Measurements from ENCODE around the gene ZFYVE26.
"Not testable (repeated sequence)": the region's sequence is repeated elsewhere in the genome, so short reads cannot be mapped to it uniquely, and the experiment has no call there.

The ZFYVE26 gene

GRCh38 chr14:67749341-67750084 is 66.9 kb downstream of the ZFYVE26 start:
- DNase-seq: no peak

GRCh38 chr14:67748312-67748711 is 68.1 kb downstream of the ZFYVE26 start:
- no peak for DNase-seq

DNA sequence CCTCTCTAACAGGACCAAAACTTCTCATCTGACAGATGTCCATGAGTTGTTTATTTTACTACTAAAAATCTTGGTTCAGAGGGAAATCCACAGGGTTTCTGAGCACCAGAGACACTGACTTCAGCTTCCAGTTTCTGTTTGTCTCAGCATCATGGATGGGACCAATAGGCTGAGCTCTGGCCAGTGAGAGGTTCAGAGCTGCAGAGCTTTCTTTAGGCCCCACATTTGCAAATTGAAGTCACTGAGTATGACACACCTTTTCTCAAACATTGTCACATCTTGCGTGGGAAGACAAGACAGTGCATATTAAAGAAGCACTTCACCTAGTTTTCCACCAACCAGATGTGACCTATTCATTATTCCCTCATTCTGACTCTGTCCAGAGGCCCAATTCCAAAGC is 69.5 kb downstream of the ZFYVE26 start:
- DNase-seq: no peak

- DNase-seq: no peak
These were observed 72.3 kb downstream of the ZFYVE26 start for GRCh38 chr14:67744046-67744445.

- no peak for DNase-seq
These were observed 77.5 kb downstream of the ZFYVE26 start for GRCh38 chr14:67738740-67739504.

DNA sequence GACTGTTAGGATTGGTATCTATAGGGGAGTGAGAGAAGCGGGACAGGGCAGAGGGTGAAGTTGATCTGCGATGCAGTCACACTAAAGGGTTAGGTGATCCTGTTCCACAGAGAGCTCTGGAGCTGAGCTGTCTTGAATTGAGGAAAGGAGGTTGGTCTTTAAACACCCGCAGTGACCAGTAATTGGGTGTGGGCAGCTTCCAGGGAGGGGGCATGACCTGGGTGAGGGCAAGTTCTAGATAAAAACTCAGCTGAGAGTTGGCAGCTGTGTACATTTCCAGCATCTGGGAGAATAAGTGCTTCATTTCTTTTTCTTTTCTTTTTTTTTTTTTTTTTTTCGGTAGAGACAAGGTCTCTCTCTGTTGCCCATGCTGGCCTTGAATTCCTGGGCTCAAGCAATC is 79.6 kb downstream of the ZFYVE26 start:
- no peak for DNase-seq

DNA sequence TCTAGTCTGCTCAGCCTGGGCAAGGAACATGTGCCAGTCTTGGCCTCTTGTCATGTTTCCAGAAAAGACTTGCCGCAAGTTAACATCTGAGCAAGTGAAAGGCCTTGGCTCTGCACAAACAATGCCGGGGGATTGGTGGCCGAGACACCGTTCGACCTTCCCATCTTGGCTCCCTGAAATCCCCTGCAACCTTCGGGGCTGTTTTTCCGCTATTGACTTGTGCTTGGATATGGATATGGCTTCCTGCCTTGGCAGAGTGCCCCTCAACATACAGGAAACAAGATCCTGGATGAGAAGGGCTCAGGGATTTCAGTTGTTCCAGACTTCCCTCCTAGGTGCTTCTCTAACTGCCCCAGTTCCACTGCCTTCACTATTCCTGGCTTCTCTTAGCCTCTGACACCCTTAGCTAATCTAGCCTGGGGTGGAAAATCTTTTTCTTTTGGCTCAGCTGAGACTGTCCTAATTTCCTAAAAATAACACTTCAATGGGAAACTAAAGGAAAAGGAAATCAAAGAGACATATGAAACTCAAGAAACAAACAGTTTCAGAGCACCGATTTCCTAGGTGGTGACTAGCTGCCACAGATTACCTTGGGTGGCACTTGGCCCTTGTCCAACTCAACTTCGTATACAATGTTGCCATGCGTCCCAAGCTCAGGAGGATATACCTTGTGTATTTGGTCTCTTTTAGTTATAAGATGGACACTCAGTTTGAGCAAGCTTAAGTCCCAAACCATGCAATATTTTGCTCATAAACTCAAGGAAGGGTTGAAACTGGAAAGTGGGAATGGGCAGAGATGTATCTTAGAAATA is 80.8 kb downstream of the ZFYVE26 start:
- DNase-seq: no peak

- DNase-seq: no peak
These were observed 81.7 kb downstream of the ZFYVE26 start for GRCh38 chr14:67734675-67735074.

DNA sequence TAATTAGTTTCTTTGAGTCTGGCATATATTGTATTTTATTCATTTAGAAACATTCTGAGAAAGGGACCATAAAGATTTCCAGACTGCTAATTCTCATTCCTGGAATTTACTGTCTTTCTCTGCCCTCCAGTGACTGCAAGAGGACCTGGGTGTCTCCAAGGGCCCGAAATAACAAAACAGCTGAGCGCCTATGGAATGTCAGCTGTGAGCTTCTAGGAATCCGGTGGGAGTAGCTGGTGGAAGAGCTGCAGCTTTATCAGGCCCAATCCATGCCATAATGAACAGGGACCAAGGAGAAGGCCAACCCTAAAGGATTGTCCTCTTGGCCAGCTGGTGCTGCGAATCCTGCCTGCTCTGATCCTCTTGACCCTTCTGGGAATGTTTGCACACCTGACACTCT is 82.8 kb downstream of the ZFYVE26 start:
- DNase-seq: peak; percentile 59 to 62

- DNase-seq: no peak
These were observed 87.1 kb downstream of the ZFYVE26 start for GRCh38 chr14:67729072-67729885.

- no peak for DNase-seq
These were observed 88.1 kb downstream of the ZFYVE26 start for GRCh38 chr14:67728258-67728657.

GRCh38 chr14:67727361-67727760 is 89.0 kb downstream of the ZFYVE26 start:
- DNase-seq: no peak

DNA sequence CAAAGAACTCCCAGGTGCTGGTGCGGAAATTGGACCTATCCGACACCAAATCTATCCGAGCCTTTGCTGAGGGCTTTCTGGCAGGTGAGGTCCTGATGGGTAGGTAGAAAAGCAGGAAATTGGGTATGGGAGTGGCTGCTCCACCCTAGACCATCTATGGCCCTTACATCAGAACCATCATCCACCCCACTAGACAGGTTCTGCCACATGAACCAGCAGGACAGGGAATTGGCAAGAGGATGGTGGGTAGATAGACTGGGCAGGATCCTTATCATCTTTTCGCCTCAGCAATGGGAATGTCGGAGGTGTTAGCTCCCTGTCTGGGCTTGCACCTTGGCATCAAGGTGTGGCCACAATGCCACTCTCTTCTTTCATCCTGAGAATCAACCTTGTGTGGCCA is 91.2 kb downstream of the ZFYVE26 start:
- no peak for DNase-seq

GRCh38 chr14:67722293-67722692 is 94.1 kb downstream of the ZFYVE26 start:
- DNase-seq: peak; percentile 36 to 48

DNA sequence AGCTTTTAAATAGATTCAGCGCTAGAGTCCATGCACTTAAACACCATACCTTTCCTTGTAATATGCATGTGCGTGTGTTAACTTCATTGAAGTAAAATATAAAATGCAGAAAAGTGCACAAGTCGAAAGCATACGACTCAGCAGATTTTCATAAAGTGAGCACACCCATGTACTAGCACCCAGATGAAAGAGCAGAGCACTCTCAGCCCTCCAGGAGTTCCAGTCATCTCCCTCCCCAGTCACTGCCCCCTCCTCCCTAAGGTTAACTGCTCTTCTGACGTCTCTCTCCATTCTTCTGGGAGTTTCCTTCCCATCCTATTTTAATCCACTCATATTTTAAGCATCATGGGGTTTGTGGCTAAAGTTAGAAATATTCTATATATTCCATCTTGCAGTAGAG is 94.5 kb downstream of the ZFYVE26 start:
- DNase-seq: no peak

DNA sequence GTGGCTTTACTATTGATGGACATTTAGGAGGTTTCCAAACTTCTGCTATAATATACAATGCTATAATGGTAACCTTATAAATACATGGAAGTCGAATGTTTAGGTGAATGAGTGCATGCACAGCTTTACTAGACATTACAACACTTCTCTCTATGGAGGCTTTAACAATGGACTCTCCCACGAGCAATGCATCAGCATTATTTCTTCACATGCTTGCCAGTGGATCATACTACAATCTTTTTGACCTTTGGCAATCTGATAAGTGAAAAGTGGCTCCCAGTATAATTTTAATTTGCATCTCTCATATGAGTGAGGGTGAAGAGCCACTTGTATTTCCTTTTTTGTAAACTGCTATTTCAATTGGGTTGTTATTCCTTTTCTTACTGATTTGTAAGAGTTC is 96.5 kb downstream of the ZFYVE26 start:
- no peak for DNase-seq

DNA sequence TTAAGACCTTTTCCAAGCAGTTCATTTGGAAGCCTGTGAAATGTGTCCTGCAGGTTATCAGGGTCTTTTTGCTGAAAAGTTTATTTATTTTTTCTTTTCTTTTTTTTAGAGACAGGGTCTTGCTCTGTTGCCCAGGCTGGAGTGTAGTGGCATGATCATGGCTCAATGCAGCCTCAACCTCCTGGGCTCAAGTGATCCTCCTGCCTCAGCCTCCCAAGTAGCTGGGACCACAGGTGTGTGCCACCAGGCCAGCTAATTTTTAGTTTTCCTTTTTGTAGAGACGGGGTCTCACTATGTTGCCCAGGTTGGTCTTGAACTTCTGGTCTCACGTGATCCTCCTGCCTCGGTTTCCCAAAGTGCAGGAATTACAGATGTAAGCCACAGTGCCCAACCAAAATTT is 97.0 kb downstream of the ZFYVE26 start:
- DNase-seq: not testable (repeated sequence)

GRCh38 chr14:67718265-67718664 is 98.1 kb downstream of the ZFYVE26 start:
- no peak for DNase-seq

DNA sequence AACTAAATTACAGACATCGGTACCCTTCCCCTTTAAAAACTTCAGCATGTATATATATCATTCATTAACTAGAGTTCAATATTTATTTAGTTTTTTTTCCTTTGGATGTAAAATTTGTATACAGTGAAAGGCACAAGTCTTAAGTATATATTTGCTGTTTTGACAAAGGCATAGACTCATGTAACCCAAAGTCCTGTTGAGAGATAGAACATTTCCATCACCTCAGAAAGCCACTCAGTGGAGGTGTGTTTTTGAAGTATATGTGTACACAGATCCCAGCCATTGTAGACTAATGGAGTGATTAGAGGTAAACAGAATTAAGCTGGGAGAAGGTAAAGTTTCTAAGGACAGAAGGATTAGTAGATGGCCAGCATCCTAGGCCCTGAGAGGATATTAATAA is 99.3 kb downstream of the ZFYVE26 start:
- DNase-seq: no peak

GRCh38 chr14:67710209-67710608 is 106.2 kb downstream of the ZFYVE26 start:
- DNase-seq: no peak

- not testable (repeated sequence) for DNase-seq
These were observed 106.6 kb downstream of the ZFYVE26 start for GRCh38 chr14:67709796-67710195.

GRCh38 chr14:67709346-67709745 is 107.0 kb downstream of the ZFYVE26 start:
- not testable (repeated sequence) for DNase-seq

- no peak for DNase-seq
These were observed 111.2 kb downstream of the ZFYVE26 start for GRCh38 chr14:67705211-67705610.

Measured in SHP77 (cell line).